ENCODE data around the gene TUBB2B.

DNA sequence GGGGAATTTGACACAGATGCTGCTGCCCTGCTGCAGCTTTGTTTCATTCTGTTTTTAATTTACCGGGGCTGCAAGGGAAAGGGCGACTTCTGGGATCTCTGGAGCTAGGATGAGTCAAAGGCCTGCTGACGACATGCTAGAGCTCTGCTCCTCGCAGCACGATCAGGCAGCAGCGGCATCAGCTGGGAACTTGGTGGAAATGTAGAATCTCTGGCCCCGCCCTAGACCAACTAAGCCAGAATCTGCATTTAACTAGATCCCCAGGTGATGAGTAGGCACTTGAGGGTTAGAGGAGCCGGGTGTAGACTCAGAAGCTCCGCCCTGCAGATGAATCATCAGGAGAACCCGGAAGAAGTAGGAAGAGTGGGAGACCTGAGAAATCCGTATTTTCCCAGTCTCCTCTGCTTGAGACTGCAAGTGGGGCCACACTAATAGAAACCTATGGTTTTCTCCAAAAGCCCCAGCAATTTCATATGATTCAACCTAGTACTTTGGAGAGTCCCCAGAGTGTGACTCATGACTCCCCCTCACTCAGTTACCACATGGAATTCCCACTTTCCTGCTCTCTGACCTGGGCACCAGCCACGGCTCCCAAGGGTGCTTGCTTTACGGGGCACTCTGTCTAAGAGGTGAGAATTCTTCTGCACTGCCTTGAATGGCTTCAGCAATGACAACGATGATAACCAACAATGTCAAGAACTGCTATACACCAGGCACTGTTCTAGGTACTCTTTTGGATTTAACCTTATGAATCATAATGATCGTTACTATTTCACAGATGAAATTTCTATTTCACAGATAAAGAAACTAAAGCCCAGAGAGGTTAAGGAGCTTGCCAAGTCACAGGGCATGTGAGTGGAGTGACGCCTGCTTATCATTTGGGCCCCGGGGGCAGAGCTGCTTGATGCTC is 18.1 kb downstream of the TUBB2B start:
- TF ChIP-seq POLR2AphosphoS5 (IDR thresholded peaks at IDR 0.05; ENCODE audit: low read depth, low read length) (no peak), POLR2A (IDR thresholded peaks at IDR 0.05; ENCODE audit: low read depth, low read length) (no peak), TAF1 (IDR thresholded peaks at IDR 0.05; ENCODE audit: low read depth, low read length) (no peak)
